ENCODE data around the gene SOS1.
"Not testable (repeated sequence)": the region's sequence is repeated elsewhere in the genome, so short reads cannot be mapped to it uniquely, and the experiment has no call there.

The SOS1 gene

DNA sequence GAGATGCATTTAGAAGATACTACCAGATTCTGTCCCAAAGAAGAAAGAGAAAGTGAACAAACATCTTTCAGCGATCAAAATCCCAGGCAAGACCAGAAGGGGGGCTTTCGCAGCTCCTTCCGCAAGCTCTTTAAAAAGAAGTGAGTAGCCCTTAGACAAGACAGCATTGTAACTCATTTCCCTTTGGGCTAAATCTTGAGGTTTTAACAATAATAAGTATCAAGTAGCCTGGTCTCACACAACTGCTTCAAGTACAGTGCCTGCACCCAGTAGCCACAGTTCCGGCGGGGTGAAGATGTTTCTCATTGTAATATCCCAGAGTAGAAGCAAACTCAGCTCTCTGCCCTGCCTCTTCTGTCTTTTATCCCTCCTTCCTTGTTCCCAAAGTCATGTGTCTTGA is 154.8 kb downstream of the SOS1 start:
- DNase-seq: no peak

DNA sequence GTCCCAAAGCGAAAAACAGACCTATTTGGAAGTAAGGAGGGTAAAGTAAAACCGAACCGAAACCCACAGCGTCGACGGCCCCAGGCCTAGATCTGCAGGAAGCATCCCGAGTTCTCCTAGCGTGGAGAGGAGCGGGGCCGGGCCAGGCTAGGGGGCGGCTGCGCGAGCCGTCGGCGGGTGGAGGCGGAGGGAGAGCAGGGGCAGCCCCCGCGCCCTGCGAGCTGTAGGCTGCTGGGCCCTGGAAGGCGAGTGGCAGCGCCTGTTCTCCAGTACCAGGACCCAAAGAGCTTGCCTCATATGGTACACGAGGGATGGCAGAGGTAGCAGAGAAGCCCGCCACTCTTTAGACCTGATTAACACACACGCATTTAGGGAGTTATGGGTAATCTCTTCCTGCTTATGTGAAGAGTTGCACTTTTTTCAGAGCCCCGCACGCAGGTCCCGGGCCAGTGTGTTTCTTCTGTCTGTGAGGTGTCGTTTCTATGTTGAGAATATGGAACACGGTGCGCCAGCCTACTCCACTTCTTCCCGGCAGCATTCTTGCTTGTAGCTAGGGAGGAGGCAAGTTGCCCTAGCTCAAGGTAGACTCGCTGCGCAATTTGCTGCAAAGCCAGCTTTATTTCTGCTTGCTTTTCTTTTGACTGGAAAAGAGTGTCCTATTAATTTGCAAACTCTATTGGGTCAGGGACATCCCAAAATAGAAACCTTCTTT is 160.1 kb downstream of the SOS1 start:
- DNase-seq: no peak

DNA sequence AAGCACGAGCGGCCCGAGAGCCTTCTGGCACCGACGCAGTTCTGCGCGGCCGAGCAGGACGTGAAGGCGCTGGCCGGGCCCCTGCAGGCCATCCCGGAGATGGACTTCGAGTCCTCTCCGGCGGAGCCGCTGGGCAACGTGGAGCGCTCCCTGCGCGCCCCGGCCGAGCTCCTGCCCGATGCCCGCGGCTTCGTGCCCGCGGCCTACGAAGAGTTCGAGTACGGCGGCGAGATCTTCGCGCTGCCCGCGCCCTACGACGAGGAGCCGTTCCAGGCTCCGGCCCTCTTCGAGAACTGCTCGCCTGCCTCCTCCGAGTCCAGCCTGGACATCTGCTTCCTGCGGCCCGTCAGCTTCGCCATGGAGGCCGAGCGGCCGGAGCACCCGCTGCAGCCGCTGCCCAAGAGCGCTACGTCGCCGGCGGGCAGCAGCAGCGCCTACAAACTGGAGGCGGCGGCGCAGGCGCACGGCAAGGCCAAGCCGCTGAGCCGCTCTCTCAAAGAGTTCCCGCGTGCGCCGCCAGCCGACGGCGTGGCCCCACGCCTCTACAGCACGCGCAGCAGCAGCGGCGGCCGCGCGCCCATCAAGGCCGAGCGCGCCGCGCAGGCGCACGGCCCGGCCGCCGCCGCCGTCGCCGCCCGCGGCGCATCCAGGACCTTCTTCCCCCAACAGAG is 160.8 kb downstream of the SOS1 start:
- DNase-seq: peak; percentile 89

DNA sequence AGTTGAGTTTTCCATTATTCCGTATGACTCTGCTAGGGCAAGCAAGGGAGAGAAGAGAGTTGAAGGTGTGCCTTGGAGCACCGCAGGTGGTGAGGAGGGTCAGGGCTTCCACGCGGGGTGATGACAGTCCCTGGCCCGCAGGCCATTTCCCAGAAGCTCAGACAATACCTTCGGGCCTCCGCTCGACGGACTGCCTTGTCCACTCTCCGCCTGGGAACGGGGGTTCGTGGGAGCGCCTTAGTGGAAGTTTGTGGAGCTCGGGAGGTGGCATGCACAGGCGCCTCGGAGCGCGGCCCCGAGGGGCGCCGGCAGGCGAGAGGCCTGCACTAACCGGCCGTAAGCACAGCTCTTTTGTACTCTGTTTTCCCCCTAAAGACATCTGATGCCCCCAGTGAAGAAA is 161.4 kb downstream of the SOS1 start:
- DNase-seq: no peak

DNA sequence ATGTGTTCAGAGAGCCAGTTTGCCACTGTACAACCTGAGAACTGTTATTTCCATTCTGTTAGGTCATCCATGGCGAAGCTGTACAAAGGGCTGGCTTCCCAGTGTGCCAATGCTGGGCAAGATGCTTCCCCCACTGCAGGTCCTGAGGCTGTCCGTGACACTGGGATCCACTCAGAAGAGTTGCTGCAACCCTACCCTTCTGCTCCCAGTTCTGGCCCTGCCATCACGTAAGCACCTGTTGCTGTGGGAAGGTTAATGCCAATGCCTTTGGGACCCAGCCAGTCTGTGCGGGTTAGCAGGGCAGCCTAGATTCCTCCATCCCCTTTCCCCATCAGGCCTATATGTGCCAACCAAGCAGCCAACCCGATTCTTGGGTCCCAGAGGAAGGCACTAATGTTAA is 162.9 kb downstream of the SOS1 start:
- no peak for DNase-seq

DNA sequence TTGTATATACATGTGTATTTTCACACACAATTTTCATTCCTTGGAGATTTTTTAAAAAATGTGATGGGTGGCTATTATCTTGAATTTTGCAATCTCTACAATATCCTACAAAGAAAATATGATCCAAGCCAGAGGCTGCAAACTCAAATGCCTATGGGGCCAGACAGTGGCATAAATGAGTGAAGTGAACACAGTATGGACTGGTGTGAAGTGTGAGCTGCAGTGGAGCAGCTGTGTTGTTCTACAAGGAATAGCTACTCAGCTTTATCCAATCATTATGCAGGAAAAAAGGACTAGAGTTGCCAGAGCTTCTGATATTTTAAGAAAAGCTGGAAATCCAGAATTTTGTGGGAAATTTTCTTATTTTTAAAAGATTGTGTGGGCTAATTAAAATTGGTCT is 169.1 kb downstream of the SOS1 start:
- DNase-seq: no peak

DNA sequence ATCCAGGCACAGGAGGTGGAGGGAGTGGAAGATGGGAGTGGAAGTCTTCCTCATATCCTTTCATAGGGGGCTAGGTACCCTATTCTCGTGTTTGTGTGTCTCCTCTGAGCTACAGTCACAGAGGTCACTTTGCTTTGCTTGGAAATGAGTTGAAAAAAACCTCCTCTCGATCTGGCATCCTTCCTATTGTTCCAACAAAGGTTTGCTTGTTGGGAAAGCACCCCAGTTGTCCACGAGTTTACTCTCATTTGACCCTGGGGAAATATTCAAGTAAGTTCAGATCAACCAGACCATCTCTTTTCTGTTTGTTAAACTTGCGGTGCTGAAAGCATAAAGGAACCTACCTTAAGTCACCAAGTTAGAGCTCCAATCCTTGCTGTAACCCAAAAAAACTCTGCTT is 171.9 kb downstream of the SOS1 start:
- no peak for DNase-seq

DNA sequence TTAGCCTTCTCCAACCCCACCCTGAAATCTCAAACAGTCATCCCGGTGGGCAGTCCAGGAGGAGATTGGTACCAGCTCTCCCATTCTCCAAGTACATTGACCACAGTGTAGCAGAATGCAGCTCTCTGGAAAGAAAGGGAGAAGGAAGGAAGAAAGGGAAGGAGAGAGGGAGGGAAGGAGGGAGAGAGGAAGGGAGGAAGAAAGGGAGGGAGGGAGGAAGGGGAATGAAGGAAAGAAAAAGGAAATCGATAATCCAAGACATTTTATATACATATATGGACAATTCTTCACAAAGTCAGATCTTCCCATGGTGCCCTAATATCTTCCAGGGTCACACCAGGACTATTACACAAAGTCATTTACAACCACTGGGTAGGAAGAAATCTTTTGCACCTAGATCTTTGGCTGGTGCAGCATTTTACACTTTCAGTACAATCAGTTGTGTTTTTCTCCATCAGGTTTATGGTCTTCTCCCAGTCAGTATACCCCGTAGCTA is 172.4 kb downstream of the SOS1 start:
- DNase-seq: no peak

DNA sequence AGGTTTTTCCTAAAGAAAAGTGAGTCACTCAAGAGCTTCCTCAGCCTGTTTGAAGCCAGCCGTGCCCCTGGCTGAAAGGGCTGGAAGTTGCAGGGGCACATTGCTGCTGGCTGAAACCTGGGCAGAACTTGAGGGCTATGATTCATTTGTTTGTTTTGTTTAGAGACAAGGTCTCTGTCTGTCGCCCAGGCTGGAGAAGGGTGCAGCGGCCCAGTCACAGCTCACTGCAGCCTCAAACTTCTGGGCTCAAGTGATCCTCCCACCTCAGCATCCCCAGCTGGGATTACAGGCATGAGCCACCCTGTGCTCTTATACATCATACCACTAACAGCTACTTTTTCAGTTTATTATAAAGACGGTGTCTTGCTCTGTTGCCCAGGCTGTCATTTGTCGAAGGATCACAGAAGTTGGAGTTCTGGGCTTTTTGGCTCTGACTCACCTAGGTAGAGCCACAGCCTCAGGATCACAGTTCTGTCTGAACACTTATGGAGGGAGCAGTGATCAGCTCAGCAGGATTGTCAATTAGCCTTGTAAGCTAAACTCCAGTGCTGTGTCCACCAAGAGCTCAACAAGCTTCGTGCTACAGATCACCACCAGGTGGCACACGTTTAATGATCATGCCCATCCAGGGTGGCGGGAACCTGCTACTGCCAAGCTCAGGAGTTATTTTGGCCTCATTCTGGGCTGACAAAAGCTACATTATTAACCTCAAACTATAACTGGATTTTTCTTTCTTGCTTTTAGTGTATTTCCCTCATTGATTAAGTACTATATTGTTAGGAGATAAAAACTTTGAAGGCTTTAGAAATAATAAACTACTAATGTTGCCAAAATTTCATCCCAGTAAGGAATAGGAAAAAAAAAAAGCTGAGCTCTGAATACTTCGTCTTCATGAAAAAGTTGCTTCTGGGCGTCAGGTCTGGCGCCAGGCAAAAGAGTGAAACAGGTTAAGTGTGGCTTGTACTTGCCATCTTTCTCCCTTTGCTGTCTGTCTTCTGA is 173.3 kb downstream of the SOS1 start:
- DNase-seq: peak; percentile 67

DNA sequence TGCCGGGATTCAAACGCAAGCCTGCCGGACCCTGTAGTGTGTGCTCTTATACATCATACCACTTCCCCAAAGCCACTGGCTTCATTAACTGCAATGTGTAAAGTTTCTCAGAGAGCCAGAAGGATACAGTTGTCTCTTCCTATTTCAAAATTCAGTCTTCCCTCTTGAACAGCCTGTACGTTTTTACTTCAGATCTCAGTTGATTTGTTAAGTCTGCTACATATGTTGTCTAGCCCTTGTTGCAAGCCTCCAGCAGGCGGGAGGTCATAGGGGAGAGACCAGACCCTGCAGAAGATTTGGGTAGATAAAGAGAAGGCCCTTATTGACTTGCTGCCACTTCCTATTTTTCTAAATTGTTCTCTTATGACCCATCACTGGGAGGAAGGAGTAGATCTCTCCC is 174.9 kb downstream of the SOS1 start:
- no peak for DNase-seq

DNA sequence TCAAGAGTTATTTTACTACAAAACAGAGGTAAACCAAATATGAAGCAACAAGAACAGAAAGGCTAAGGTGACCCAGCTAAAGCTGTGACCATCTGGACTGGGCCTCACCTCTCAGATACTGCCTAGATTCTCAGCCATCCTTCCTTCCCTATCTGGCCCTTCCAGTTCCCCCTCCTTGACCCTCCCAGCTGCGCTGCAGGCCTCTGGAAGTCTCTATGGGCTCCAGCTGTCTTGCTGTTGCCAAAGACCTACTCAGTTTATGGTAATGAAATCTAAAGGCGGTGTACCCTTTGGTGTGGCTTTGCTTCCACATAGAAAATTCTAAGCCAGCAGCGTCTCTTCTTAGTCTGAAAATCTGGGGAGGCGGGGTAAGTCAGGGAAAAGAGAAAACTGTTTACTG is 175.5 kb downstream of the SOS1 start:
- no peak for DNase-seq

DNA sequence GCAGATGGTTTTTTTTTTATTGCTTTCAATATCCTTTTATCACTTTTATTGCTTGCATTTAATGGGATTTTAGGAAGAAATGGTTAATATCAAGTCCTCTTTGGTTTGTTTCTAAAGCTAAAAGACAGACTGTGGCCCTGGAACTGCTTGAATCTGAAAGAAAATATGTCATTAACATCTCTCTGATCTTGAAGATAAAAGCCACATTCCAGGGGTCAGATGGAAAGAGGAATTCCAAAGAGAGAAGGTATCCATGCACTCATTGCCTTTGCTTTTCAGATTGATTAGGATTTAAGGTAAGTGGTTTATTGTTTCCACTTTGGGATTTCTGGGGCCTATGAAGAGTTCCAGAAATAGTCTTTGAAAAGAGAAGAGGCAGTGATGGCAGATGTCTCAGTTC is 177.1 kb downstream of the SOS1 start:
- DNase-seq: no peak

DNA sequence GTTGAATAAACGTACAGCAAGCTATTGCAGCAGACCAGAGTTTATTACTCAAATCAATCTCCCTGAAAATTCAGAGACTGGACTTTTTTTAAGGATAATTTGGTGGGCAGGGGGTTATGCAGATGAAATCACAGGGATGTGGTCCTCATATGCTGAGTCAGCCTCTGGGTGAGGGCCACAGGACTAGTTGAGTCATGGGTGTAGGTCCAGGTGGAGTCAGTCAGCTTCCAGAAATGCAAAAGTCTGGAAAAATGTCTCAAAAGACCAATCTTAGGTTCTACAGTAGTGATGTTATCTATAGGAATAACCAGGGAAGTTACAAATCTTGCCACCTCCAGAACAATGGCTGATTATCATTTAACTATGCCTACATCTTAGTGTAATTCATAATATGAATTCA is 180.1 kb downstream of the SOS1 start:
- DNase-seq: no peak

DNA sequence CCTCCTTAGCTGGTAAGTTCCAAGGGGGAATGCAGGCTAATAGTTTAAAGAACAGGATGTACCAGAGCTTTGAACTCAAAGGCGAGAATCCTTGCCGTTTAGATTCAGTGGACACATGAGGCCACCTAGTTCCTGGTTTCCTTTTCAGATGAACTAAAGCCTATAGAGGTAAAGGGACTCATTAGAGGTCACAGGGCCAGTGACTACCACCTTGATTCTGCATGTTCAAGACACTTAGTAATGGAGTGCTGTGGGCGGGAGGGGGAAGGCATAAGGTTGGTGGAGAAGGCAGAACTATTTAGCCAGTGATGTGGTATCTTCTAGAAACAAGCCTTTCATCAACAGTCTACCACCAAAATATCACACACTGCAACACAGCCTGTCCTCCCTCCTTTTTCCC is 183.3 kb downstream of the SOS1 start:
- no peak for DNase-seq

DNA sequence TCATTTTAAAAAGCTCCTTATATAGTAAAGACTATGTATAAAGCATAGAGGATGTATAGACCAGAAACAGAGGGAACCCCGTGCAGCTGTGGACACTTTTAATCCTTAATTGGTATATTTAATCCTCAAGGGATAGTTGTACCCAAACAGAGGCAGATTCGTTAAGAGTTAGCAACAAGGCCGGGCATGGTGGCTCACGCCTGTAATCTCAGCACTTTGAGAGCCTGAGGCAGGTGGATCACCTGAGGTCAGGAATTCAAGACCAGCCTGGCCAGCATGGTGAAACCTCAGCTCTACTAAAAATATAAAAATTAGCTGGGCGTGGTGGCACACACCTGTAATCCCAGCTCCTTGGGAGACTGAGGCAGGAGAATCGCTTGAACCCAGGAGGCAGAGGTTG is 184.3 kb downstream of the SOS1 start:
- DNase-seq: not testable (repeated sequence)

DNA sequence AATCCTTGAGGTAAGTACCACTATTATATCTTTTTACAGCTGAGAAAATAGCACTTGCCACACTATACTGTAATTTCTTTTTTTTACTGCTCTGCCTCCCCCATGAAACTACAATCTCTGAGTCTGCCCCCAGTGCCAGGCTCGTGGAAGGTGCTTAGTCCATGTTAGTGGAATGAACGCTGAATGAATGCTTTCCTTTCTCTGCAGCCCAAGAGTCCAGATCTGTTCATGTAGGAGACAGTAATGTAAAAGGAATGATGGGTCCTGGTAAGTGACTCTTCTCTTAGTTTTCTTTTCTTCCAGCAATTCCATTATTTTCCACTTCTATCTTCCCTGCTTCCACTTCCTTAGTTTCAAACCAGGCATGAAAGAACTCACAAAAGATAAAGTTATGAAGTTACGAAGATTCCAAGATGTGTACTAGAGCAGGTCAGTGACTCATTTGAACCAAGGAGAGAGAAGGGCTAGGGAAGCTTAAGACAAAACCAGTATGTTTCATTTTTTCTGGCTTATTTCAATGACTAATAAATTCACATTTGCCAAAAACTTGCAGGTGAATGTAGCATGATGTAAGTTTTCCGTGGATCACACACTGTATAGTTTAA is 185.2 kb downstream of the SOS1 start:
- peak; percentile 41 for DNase-seq

DNA sequence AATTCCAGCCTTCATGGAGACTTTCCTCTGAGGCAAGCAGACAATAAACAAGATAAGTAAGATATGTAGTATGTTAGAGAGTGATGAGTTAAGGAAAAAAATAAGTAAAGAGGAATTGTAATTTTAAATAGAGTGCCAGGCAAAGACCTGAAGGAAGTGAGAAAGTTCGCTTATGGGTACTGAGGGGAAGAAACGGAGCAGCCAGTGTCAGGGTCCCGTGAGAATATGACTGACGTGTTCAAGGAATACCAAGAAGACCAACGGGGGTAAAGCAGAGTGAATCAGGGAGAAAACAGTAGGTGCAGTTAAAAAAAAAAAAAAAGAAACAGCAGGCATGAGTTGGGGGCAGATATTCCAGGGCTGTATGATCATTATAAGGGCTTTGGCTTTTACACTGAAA is 186.1 kb downstream of the SOS1 start:
- DNase-seq: peak; percentile 15

DNA sequence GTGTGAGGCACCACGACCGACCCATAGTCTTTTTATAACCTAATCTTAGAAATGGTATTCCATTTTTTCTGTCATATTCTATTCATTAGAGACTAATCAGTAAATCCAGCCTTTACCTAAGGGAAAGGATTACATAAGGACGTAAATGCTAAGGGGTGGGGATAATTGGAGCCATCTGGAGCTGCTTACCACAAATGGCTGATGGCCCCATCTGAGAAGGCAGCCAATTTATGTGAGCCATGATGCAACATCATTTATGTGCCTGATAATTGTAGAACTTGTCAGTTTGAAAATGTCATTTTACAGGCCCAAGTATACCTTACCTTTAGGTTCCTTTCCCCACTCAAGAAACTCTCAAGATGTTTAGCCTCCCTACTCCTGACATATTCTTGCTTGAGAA is 187.2 kb downstream of the SOS1 start:
- DNase-seq: peak; percentile 64

DNA sequence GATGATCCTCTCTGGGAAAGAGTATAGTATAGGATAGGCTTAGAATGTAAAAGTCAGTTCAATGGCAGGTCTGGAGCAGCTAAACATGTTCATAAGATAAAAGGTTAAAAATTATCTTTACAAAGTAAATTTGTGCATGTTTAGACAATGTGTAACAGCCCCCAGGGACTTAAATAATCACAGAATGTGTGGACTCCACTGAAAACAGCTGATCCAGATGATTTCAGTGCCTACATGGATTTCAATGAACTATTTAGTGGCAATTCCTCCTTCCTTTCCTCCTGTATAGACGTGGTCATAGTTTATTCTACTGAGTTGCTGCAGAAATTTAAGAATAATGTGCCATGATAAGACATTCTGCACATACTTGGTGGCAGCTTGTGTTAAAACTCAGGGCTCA is 188.3 kb downstream of the SOS1 start:
- peak; percentile 27 for DNase-seq
